ENCODE results near the gene AVP. TPM values are rescaled to one million over a fixed set of nuclear protein-coding genes. Genes with fewer than 3 reads are reported as not detected.

Gene AVP
- total and polyA plus RNA-seq, 2 of the 13 experiments (the other 11 are each of a cell fraction or from before 2014, with no cell fraction given), result 0.12 TPM; not detected in 1

GRCh38 chr20:3042625-3043024, 41.9 kb downstream of the AVP start (continued):
- 0 out of 2 replicates have a peak, but pooled peaks have one; percentile 4 for TF ChIP-seq ZFP91 (CRISPR knock-in tag; IDR thresholded peaks at IDR 0.05; ENCODE audit: borderline replicate concordance)
- peak; percentile 46 for TF ChIP-seq RBM22 (optimal IDR thresholded peaks at IDR 0.05; ENCODE audit: low read length)

GRCh38 chr20:3041854-3042409, 42.6 kb downstream of the AVP start:
- ChIA-PET CTCF (ENCODE audit: low intra/inter-chr PET ratio, low total read pairs) (no interaction called here), POLR2A (no interaction called here)
- H3K36me3 ChIP-seq (replicated peaks in 1 of 2; ENCODE audit: control insufficient read depth in 1 of 2, insufficient read depth in 2 of 2, low read length in 2 of 2), result peaks cover 22 to 34% of the 10 kb centered on the region in 2 experiments
- peaks cover 8% of the 10 kb centered on the region for H3K79me2 ChIP-seq (ENCODE audit: insufficient read depth, low read length)
- in situ Hi-C loops (cut with HindIII; ENCODE audit: extremely low pct_ligation_motif_present, low pct_unique_long_range_greater_than_20kb) (no loop called here), intact Hi-C loops (cut with micrococcal nuclease; ENCODE audit: unreplicated experiment) (loop anchor here (10.0 kb wide), 1 partner anchor 127 kb away; no protein-coding TSS in a partner anchor)
- no peak overlapping the region for H3K27ac ChIP-seq (ENCODE audit: extremely low read length, insufficient read depth, low read length)
- no peak overlapping the region for H3K4me3 ChIP-seq (replicated peaks in 1 of 3; ENCODE audit: insufficient read depth in 1 of 3, low read depth in 2 of 3, low read length in 3 of 3)
- FAIRE-seq (no peak), ATAC-seq (no peak), DNase-seq (ENCODE audit: low spot score) (no peak)
- WGBS (ENCODE audit: low lambda C conversion rate), result 66% methylated on average over 10 of the region's 10 CpGs
- H3K4me2 ChIP-seq (ENCODE audit: low read depth, low read length), result 0 out of 2 replicates have a peak overlapping the region, but pooled peaks have one; percentile 14
- H2AFZ ChIP-seq (ENCODE audit: low read length), result no peak overlapping the region
- H3K4me1 ChIP-seq (ENCODE audit: insufficient read depth, low read length), result peaks cover 25% of the 10 kb centered on the region
- no peaks in the 10 kb centered on the region for H3K9me3 ChIP-seq (ENCODE audit: low read length)
- no peaks in the 10 kb centered on the region for H4K20me1 ChIP-seq (ENCODE audit: insufficient read depth, low read length)
- H3K27me3 ChIP-seq (ENCODE audit: control insufficient read depth in 1 of 2, insufficient read depth in 2 of 2, low read length in 2 of 2), result no peaks in the 10 kb centered on the region; a peak in 1 of 5 replicates
- H3K9ac ChIP-seq (ENCODE audit: insufficient read depth, low read depth, low read length), result no peak overlapping the region
- no TSS peak for BruUV-seq (replicated peaks)
- TF ChIP-seq FOXA1 (IDR thresholded peaks at IDR 0.05) (no peak), FOXA1 (CRISPR knock-in tag; IDR thresholded peaks at IDR 0.05) (0 out of 2 replicates have a peak, but pooled peaks have one; percentile 14), ZNF589 (CRISPR knock-in tag; conservative IDR thresholded peaks at IDR 0.05) (no peak), HIC2 (CRISPR knock-in tag; IDR thresholded peaks at IDR 0.05; ENCODE audit: low read depth) (no peak), HOXA9 (CRISPR knock-in tag; IDR thresholded peaks at IDR 0.05; ENCODE audit: borderline replicate concordance) (0 out of 2 replicates have a peak, but pooled peaks have one; percentile 25), ELF1 (CRISPR knock-in tag; IDR thresholded peaks at IDR 0.05) (no peak), EHMT2 (IDR thresholded peaks at IDR 0.05; ENCODE audit: borderline replicate concordance, low read depth, low read length) (no peak), ZBTB26 (CRISPR knock-in tag; IDR thresholded peaks at IDR 0.05; ENCODE audit: borderline replicate concordance) (no peak), RXRA (CRISPR knock-in tag; IDR thresholded peaks at IDR 0.05) (0 out of 2 replicates have a peak, but pooled peaks have one; percentile 38), ZNF687 (CRISPR knock-in tag; IDR thresholded peaks at IDR 0.05) (peak; percentile 45; the same call in 1 of the 2 replicates)

Measured in HepG2 (cell line).